Trophoblast cell (in vitro differentiated cells and primary cell): ENCODE measurements around the gene TCEAL2.
A peak's percentile ranks its signal among the peaks of the same experiment; 100 is the strongest.
"Not testable (repeated sequence)": the region's sequence is repeated elsewhere in the genome, so short reads cannot be mapped to it uniquely, and the experiment has no call there.

Experiments used
- DNase-seq, 2 donors: peaks; one replicate each; pipeline ENCODE4 v3.0.0-alpha.2; 2016
- H2AFZ ChIP-seq: 2 replicates; pipeline ENCODE4 v1.6.1; 2013; ENCODE audit warnings: low read length, moderate library complexity, mild to moderate bottlenecking; ENCODE audit not compliant: insufficient read depth, poor library complexity
- H2AK5ac ChIP-seq: 2 replicates; pipeline ENCODE4 v1.6.1; 2013; ENCODE audit warnings: mild to moderate bottlenecking, low read length
- H2BK120ac ChIP-seq: 2 replicates; pipeline ENCODE4 v1.6.1; 2013; ENCODE audit warnings: low read length, mild to moderate bottlenecking, moderate library complexity; ENCODE audit not compliant: insufficient read depth, poor library complexity
- H2BK12ac ChIP-seq: 2 replicates; pipeline ENCODE4 v1.6.1; 2013; ENCODE audit warnings: mild to moderate bottlenecking, low read length, moderate library complexity
- H2BK5ac ChIP-seq: 2 replicates; pipeline ENCODE4 v1.6.1; 2013; ENCODE audit warnings: low read length, low read depth, moderate library complexity, mild to moderate bottlenecking; ENCODE audit not compliant: poor library complexity
- H3K14ac ChIP-seq: 2 replicates; pipeline ENCODE4 v1.6.1; 2013; ENCODE audit warnings: mild to moderate bottlenecking, low read length
- H3K18ac ChIP-seq: 2 replicates; pipeline ENCODE4 v1.6.1; 2013; ENCODE audit warnings: mild to moderate bottlenecking, low read length
- H3K23ac ChIP-seq: 2 replicates; pipeline ENCODE4 v1.6.1; 2013; ENCODE audit warnings: low read length
- H3K27ac ChIP-seq: 2 replicates; pipeline ENCODE4 v1.5.1; 2013; ENCODE audit warnings: low read depth, mild to moderate bottlenecking, inconsistent platforms, low read length, moderate library complexity
- H3K27me3 ChIP-seq: 2 replicates; pipeline ENCODE4 v1.6.1; 2013; ENCODE audit warnings: inconsistent platforms, mild to moderate bottlenecking, low read length, moderate library complexity; ENCODE audit not compliant: insufficient read depth
- H3K36me3 ChIP-seq, 2 experiments: 1 replicate in 1 of 2; 2 replicates in 1 of 2; pipeline ENCODE4 v1.6.1; 2013; ENCODE audit warnings: low read length in 2 of 2, mild to moderate bottlenecking in 2 of 2, moderate library complexity in 1 of 2; ENCODE audit not compliant: insufficient read depth in 2 of 2, control insufficient read depth in 1 of 2
- H3K4ac ChIP-seq: 2 replicates; pipeline ENCODE4 v1.6.1; 2013; ENCODE audit warnings: low read depth, mild to moderate bottlenecking, low read length, moderate library complexity
- H3K4me1 ChIP-seq, 2 experiments: 1 replicate in 1 of 2; 2 replicates in 1 of 2; pipeline ENCODE4 v1.6.1; 2013; ENCODE audit warnings: low read length in 2 of 2, mild to moderate bottlenecking in 2 of 2, moderate library complexity in 1 of 2; ENCODE audit not compliant: insufficient read depth in 2 of 2, control insufficient read depth in 1 of 2
- H3K4me2 ChIP-seq: 2 replicates; pipeline ENCODE4 v1.6.1; 2013; ENCODE audit warnings: inconsistent platforms, mild to moderate bottlenecking, low read length, moderate library complexity
- H3K4me3 ChIP-seq: 2 replicates; pipeline ENCODE4 v1.5.1; 2013; ENCODE audit warnings: mild to moderate bottlenecking, low read depth, low read length, inconsistent platforms
- H3K79me1 ChIP-seq: one replicate; pipeline ENCODE4 v1.6.1; 2013; ENCODE audit warnings: low read length
- H3K79me2 ChIP-seq: 2 replicates; pipeline ENCODE4 v1.6.1; 2013; ENCODE audit warnings: low read length, mild to moderate bottlenecking; ENCODE audit not compliant: control insufficient read depth, insufficient read depth, poor library complexity
- H3K9ac ChIP-seq: 2 replicates; pipeline ENCODE4 v1.6.1; 2013; ENCODE audit warnings: mild to moderate bottlenecking, low read length
- H3K9me3 ChIP-seq: 2 replicates; pipeline ENCODE4 v1.6.1; 2013; ENCODE audit warnings: low read depth, mild to moderate bottlenecking, control low read depth, inconsistent platforms, low read length; ENCODE audit not compliant: insufficient read depth
- H4K12ac ChIP-seq: 2 replicates; pipeline ENCODE4 v1.6.1; 2013; ENCODE audit warnings: low read depth, mild to moderate bottlenecking, low read length, moderate library complexity
- H4K8ac ChIP-seq: 2 replicates; pipeline ENCODE4 v1.6.1; 2013; ENCODE audit warnings: low read depth, mild to moderate bottlenecking, low read length, moderate library complexity
- H4K91ac ChIP-seq: one replicate; pipeline ENCODE4 v1.6.1; 2013; ENCODE audit warnings: low read depth, mild to moderate bottlenecking, low read length, moderate library complexity
- WGBS: extraction: QIAGEN DNeasy Blood & Tissue Kit; methylation state at CpG from one replicate; pipeline ENCODE4 v1.1.7; 2013; ENCODE audit warnings: missing lambda C conversion rate; ENCODE audit not compliant: insufficient read length, insufficient coverage; ENCODE audit errors: extremely low coverage; 5-methylcytosine and 5-hydroxymethylcytosine counted together

TCEAL2 gene

GRCh38 chrX:102115748-102116147 lies 9.7 kb upstream of the TCEAL2 start:
- WGBS = no CpG with 5 or more reads among the region's 2 CpGs
- no peak for DNase-seq
- H3K18ac ChIP-seq = no peak overlapping the region

DNA sequence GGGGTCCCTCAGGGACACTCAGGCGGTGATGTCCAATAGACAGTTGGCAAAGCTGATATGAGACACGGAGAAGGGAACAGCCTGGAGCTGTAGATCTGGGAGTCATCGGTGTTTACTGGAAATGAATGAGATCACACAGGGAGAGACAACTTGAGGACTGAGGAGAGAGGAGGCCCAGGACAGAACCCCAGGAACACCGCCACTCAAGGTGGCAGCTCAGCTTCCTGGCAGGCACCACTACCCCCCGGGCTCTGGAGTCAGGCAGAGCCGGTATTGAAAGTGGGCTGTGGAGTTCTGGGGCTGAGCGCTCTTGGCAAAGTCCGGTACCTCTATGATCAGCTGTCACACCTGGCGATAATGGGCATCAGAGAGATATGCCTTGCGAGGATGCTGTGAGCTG lies 465 bp upstream of the TCEAL2 start:
- H3K23ac ChIP-seq, H2BK12ac ChIP-seq, H3K27me3 ChIP-seq, H2AFZ ChIP-seq, DNase-seq, H3K4me1 ChIP-seq, H2BK5ac ChIP-seq, H3K79me1 ChIP-seq, H3K36me3 ChIP-seq, H3K4me3 ChIP-seq, H3K79me2 ChIP-seq, H3K27ac ChIP-seq, H3K18ac ChIP-seq, H2AK5ac ChIP-seq, H3K4ac ChIP-seq, H4K91ac ChIP-seq, H3K9me3 ChIP-seq, H3K14ac ChIP-seq, H4K12ac ChIP-seq, H2BK120ac ChIP-seq, H3K9ac ChIP-seq, H4K8ac ChIP-seq: not testable (repeated sequence)
- WGBS = no CpG with 5 or more reads among the region's 10 CpGs
- H3K4me2 ChIP-seq = peak overlapping the region; percentile 61

More at GRCh38 chrX:102115748-102116147, 9.7 kb upstream of the TCEAL2 start:
- Histone ChIP-seq H2AFZ (no peak overlapping the region), H3K4ac (no peak overlapping the region), H2AK5ac (no peak overlapping the region), H3K79me1 (no peaks in the 10 kb centered on the region), H2BK120ac (no peak overlapping the region), H3K79me2 (no peaks in the 10 kb centered on the region), H4K8ac (no peak overlapping the region), H2BK5ac (no peak overlapping the region), H3K4me1 (no peaks in the 10 kb centered on the region), H3K9ac (no peak overlapping the region), H2BK12ac (no peak overlapping the region), H4K91ac (no peak overlapping the region), H3K27me3 (no peaks in the 10 kb centered on the region), H3K4me2 (no peak overlapping the region), H3K4me3 (no peak overlapping the region), H3K9me3 (no peaks in the 10 kb centered on the region), H3K36me3 (no peaks in the 10 kb centered on the region), H3K14ac (no peak overlapping the region), H4K12ac (no peak overlapping the region), H3K27ac (no peak overlapping the region), H3K23ac (no peak overlapping the region)

- not testable (repeated sequence) for H3K4me1 ChIP-seq, H3K4me3 ChIP-seq, H4K8ac ChIP-seq
These were observed 770 bp downstream of the TCEAL2 start for GRCh38 chrX:102126080-102126818.

GRCh38 chrX:102126863-102127262 lies 1.4 kb downstream of the TCEAL2 start:
- Histone ChIP-seq H3K4ac (no peak overlapping the region), H2BK120ac (no peak overlapping the region), H3K14ac (no peak overlapping the region), H4K91ac (no peak overlapping the region), H3K36me3 (no peaks in the 10 kb centered on the region), H3K4me1 (no peaks in the 10 kb centered on the region), H3K23ac (no peak overlapping the region), H3K9me3 (no peaks in the 10 kb centered on the region), H3K79me2 (no peaks in the 10 kb centered on the region), H3K79me1 (no peaks in the 10 kb centered on the region), H3K4me3 (no peak overlapping the region), H3K4me2 (no peak overlapping the region), H3K9ac (no peak overlapping the region), H3K27me3 (peaks cover 4% of the 10 kb centered on the region), H2AK5ac (no peak overlapping the region), H2AFZ (no peak overlapping the region), H4K12ac (no peak overlapping the region), H4K8ac (no peak overlapping the region), H2BK12ac (no peak overlapping the region), H3K27ac (no peak overlapping the region), H3K18ac (no peak overlapping the region), H2BK5ac (no peak overlapping the region)
- no CpG with 5 or more reads among the region's 8 CpGs for WGBS
- no peak for DNase-seq

More at GRCh38 chrX:102126080-102126818, 770 bp downstream of the TCEAL2 start:
- not testable (repeated sequence) for H3K4me2 ChIP-seq, H3K9ac ChIP-seq, H3K79me1 ChIP-seq, H4K91ac ChIP-seq, H3K14ac ChIP-seq, H2AK5ac ChIP-seq, H4K12ac ChIP-seq, H3K36me3 ChIP-seq, H2BK12ac ChIP-seq, H3K4ac ChIP-seq, H2AFZ ChIP-seq, H3K79me2 ChIP-seq, H3K9me3 ChIP-seq, H3K27me3 ChIP-seq, H2BK120ac ChIP-seq, H3K18ac ChIP-seq, DNase-seq, H3K27ac ChIP-seq, H3K23ac ChIP-seq, H2BK5ac ChIP-seq
- WGBS = no CpG with 5 or more reads among the region's 21 CpGs
